Adrenal gland (tissue), 12 donors: Measurements from ENCODE around the gene ANO10. TPM values are rescaled to one million over a fixed set of nuclear protein-coding genes. Genes with fewer than 3 reads are reported as not detected.

Source experiments
- DNase-seq, 7 donors: peaks; one replicate each; pipeline ENCODE4 v3.0.0-alpha.2; 2019 to 2020
- H3K27ac ChIP-seq, 5 donors: fragments of 200-600 bp; sonication (generic) in 4 of 5; 1 replicate in 3 of 5; 2 replicates in 2 of 5; pipeline versions ENCODE4 v1.5.1 to v1.8.0; 2016 to 2020; ENCODE audit warnings: mild to moderate bottlenecking in 1 of 5
- H3K27me3 ChIP-seq: fragments of 200-600 bp; 2 replicates; pipeline ENCODE4 v1.8.0; 2021
- H3K36me3 ChIP-seq, 2 donors: fragments of 200-600 bp; replicated peaks in 1 of 2; 1 replicate in 1 of 2; 2 replicates in 1 of 2; pipeline versions ENCODE4 v1.5.1 to v1.8.0; 2018 to 2022
- H3K4me1 ChIP-seq, 2 donors: fragments of 200-600 bp; replicated peaks in 1 of 2; 1 replicate in 1 of 2; 2 replicates in 1 of 2; pipeline versions ENCODE4 v1.5.1 to v1.8.0; 2018 to 2021
- H3K4me3 ChIP-seq, 4 donors: fragments of 200-600 bp; sonication (generic) in 3 of 4; one replicate each; pipeline ENCODE4 v1.5.1; 2016 to 2018
- H3K9me3 ChIP-seq, 3 donors: fragments of 200-600 bp; sonication (generic) in 1 of 3; replicated peaks in 1 of 3; 1 replicate in 2 of 3; 2 replicates in 1 of 3; pipeline versions ENCODE4 v1.5.1 to v1.8.0; 2016 to 2021
- CTCF ChIP-seq, 6 experiments: fragments of 450-650 bp in 4 of 6; fragments of 200-600 bp in 2 of 6; sonication (generic) in 1 of 6; IDR thresholded peaks; 1 replicate in 5 of 6; 2 replicates in 1 of 6; pipeline versions ENCODE4 v1.5.1 to v1.8.0; 2016 to 2021; ENCODE audit warnings: antibody characterized with exemption in 6 of 6, mild to moderate bottlenecking in 2 of 6, moderate library complexity in 1 of 6
- POLR2A ChIP-seq, 2 donors: fragments of 450-650 bp; IDR thresholded peaks; one replicate each; pipeline ENCODE4 v1.6.1; 2017; ENCODE audit warnings: antibody characterized with exemption in 2 of 2, mild to moderate bottlenecking in 2 of 2, moderate library complexity in 1 of 2
- WGBS, 4 donors: extraction: QIAGEN DNeasy Blood & Tissue Kit in 2 of 4; methylation state at CpG; one replicate each; pipeline versions ENCODE4 v1.1.5 to v1.1.7; 2013 to 2017; 5-methylcytosine and 5-hydroxymethylcytosine counted together
- intact Hi-C, 2 donors: fragments of 100-400 bp; cut with DNase I; formaldehyde crosslinking; loops; one replicate each; pipeline versions ENCODE4 v1.14.1 to v1.15.0; 2022 to 2023
- polyA plus RNA-seq, 3 donors: library from polyadenylated mRNA; stranded (reverse); fragments of 200-250 nt in 2 of 3; fragments of 350-450 nt in 1 of 3; fragmentation: Illumina TruSeq in 1 of 3; extraction: RNeasy Lipid Tissue Mini Kit (QIAGEN cat#74804) in 1 of 3; gene quantifications; one replicate each; pipeline ENCODE4 v1.2.3, GENCODE V29; 2013 to 2014
- total RNA-seq, 9 donors: library from RNA; depleted of rRNA in 4 of 9; stranded (reverse); fragments of >200 nt in 4 of 9; fragments of 120-200 nt in 1 of 9; fragmentation: NEBNext Ultra II Directional in 1 of 9; extraction: Animal tissue kit (Norgen Biotek cat#: 25700) in 1 of 9; gene quantifications; one replicate each; pipeline versions ENCODE4 v1.1.0 to v1.2.4, GENCODE V29; 2013 to 2023
- donor health status: healthy with polysubstance abuse.
- donor health status: Bipolar disorder and iron deficiency.
- donor health status: DM: yes; HTN: yes; CAD: no.
- donor health status: DM: no; HTN: no; CAD: no.
- donor health status: DM: no; HTN: no; CAD: no.
- donor health status: DM: yes; HTN: yes; CAD: no.

ANO10 gene
- total and polyA plus RNA-seq, 12 donors: 10.7 to 34.8 (median 22.0) TPM

DNA sequence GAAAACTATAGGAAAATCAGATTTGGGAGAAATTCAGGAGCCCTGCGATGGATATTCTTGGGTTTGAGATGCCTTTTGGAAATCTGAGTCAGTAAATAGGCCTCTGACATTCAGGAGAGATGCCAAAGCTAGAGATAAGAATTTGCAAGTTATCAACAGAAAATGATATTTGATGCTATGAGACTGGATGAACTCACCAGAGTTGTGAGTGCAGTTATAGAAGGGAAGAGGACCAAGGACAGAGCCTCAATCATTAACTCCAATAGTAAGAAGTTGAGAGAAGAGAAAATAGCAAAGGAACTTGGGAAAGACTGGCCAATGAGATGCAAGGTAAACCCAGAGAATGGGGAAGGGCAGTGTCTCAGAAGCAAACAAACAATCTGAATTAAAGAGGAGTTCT lies 7.9 kb upstream of the ANO10 start:
- intact Hi-C loops: loop anchor here in 1 of 2 donors (10.0 kb wide), 1 partner anchor 65 kb away; the partner anchor contains the start of gene ABHD5

GRCh38 chr3:43629257-43629656 lies 7.4 kb upstream of the ANO10 start:
- DNase-seq: no peak
- TF ChIP-seq CTCF (IDR thresholded peaks at IDR 0.05) (no peak), POLR2A (IDR thresholded peaks at IDR 0.05) (no peak)
- H3K9me3 ChIP-seq: no peaks in the 10 kb centered on the region
- intact Hi-C loops: loop anchor here in 1 of 2 donors (10.0 kb wide), 1 partner anchor 66 kb away; the partner anchor contains the start of gene ABHD5
- H3K36me3 ChIP-seq: no peaks in the 10 kb centered on the region
- no peak overlapping the region for H3K4me3 ChIP-seq
- H3K27me3 ChIP-seq: no peaks in the 10 kb centered on the region
- peaks cover 0 to 3% of the 10 kb centered on the region in 2 donors for H3K4me1 ChIP-seq
- H3K27ac ChIP-seq: no peak overlapping the region

More for the DNA sequence above, 7.9 kb upstream of the ANO10 start:
- Histone ChIP-seq H3K27ac (no peak overlapping the region), H3K9me3 (no peaks in the 10 kb centered on the region), H3K4me1 (peaks cover 0 to 3% of the 10 kb centered on the region in 2 donors), H3K36me3 (no peaks in the 10 kb centered on the region), H3K4me3 (no peak overlapping the region), H3K27me3 (no peaks in the 10 kb centered on the region)
- WGBS, 4 donors: 55 to 79% (median 72%) methylated on average over 1 of the region's 1 CpG
- TF ChIP-seq CTCF (IDR thresholded peaks at IDR 0.05) (no peak), POLR2A (IDR thresholded peaks at IDR 0.05) (no peak)
- DNase-seq: no peak

DNA sequence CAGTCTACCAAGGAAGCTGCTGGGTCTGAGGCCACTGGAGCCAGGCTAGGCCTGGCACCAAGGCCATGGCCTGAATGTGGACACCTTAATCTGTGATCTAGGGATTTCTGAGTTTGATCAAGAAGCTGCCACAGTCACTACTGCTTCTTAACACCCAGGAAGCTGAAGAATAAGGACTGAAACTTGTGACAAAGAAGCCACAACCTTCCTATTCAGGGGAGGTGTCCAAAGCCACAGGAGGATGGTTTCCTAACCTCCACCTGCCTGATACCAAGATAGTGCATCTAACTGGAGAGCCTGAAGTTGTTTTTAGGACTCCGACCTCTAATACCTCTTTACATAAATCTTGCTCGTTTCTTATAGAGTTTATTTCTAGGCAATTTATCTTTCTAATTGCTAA lies 5.5 kb upstream of the ANO10 start:
- Histone ChIP-seq H3K4me1 (peaks cover 0 to 7% of the 10 kb centered on the region in 2 donors), H3K27ac (no peak overlapping the region), H3K4me3 (no peak overlapping the region), H3K9me3 (no peaks in the 10 kb centered on the region), H3K27me3 (no peaks in the 10 kb centered on the region), H3K36me3 (no peaks in the 10 kb centered on the region)
- no peak for TF ChIP-seq POLR2A (IDR thresholded peaks at IDR 0.05)
- no peak for TF ChIP-seq CTCF (IDR thresholded peaks at IDR 0.05)
- intact Hi-C loops: loop anchor here in 1 of 2 donors (10.0 kb wide), 1 partner anchor 67 kb away; the partner anchor contains the start of gene ABHD5
- no peak for DNase-seq
- WGBS, 4 donors: 64 to 81% (median 68%) methylated on average over 2 of the region's 2 CpGs

GRCh38 chr3:43624619-43625305 lies 3.0 kb upstream of the ANO10 start:
- TF ChIP-seq CTCF (IDR thresholded peaks at IDR 0.05): no peak
- no peak for TF ChIP-seq POLR2A (IDR thresholded peaks at IDR 0.05)

More at GRCh38 chr3:43624619-43625305, 3.0 kb upstream of the ANO10 start:
- DNase-seq: no peak
- 83 to 92% (median 87%) methylated on average over 6 of the region's 6 CpGs for WGBS, 4 donors
- no peaks in the 10 kb centered on the region for H3K36me3 ChIP-seq
- H3K27me3 ChIP-seq: no peaks in the 10 kb centered on the region
- H3K27ac ChIP-seq: no peak overlapping the region
- no peak overlapping the region for H3K4me3 ChIP-seq
- no peaks in the 10 kb centered on the region for H3K9me3 ChIP-seq
- H3K4me1 ChIP-seq: peaks cover 0 to 12% of the 10 kb centered on the region in 2 donors
- intact Hi-C loops: loop anchor here in 1 of 2 donors (10.0 kb wide), 1 partner anchor 70 kb away; the partner anchor contains the start of gene ABHD5
